DND-41 (cell line): Measurements from ENCODE around the gene KIF17.

Experiments used
- ATAC-seq: fragments of 200-7000 bp; cut with Tn5 transposase; 3 replicates; pipeline ENCODE4 v1.9.1; 2021; ENCODE audit warnings: low read depth; ENCODE audit not compliant: insufficient read depth
- DNase-seq: peaks from one replicate; pipeline ENCODE4 v3.0.0-alpha.2; 2020
- H2AFZ ChIP-seq: 2 replicates; pipeline ENCODE4 v1.6.0; 2012; ENCODE audit warnings: low read depth, low read length
- H3K27ac ChIP-seq: 2 replicates; pipeline ENCODE4 v1.5.1; 2012; ENCODE audit warnings: low read length, inconsistent platforms
- H3K27me3 ChIP-seq: fragments of 200-600 bp; sonication (generic); 2 replicates; pipeline ENCODE4 v1.6.0; 2012; ENCODE audit warnings: low read length, mild to moderate bottlenecking, inconsistent platforms; ENCODE audit not compliant: insufficient read depth, poor library complexity
- H3K36me3 ChIP-seq: 2 replicates; pipeline ENCODE4 v1.5.1; 2012; ENCODE audit warnings: low read length, inconsistent platforms; ENCODE audit not compliant: insufficient read depth
- H3K4me1 ChIP-seq: 2 replicates; pipeline ENCODE4 v1.5.1; 2012; ENCODE audit warnings: mild to moderate bottlenecking, low read length; ENCODE audit not compliant: insufficient read depth
- H3K4me2 ChIP-seq: 2 replicates; pipeline ENCODE4 v1.6.0; 2012; ENCODE audit warnings: mild to moderate bottlenecking, moderate library complexity, low read length, inconsistent platforms; ENCODE audit not compliant: insufficient read depth
- H3K4me3 ChIP-seq, 2 experiments: fragments of 200-600 bp in 1 of 2; shearing (Covaris generic) in 1 of 2; 2 replicates each; pipeline ENCODE4 v1.5.1; 2012 to 2016; ENCODE audit warnings: inconsistent platforms in 2 of 2, low read length in 2 of 2, mild to moderate bottlenecking in 2 of 2, low read depth in 1 of 2, moderate library complexity in 1 of 2
- H3K79me2 ChIP-seq: 2 replicates; pipeline ENCODE4 v1.6.0; 2012; ENCODE audit warnings: low read length, inconsistent platforms; ENCODE audit not compliant: insufficient read depth
- H3K9ac ChIP-seq: 2 replicates; pipeline ENCODE4 v1.6.0; 2012; ENCODE audit warnings: low read depth, mild to moderate bottlenecking, inconsistent platforms, low read length, moderate library complexity
- H3K9me3 ChIP-seq: 2 replicates; pipeline ENCODE4 v1.5.1; 2012; ENCODE audit warnings: low read length, moderate library complexity, mild to moderate bottlenecking, inconsistent platforms; ENCODE audit not compliant: insufficient read depth, severe bottlenecking
- H4K20me1 ChIP-seq: 2 replicates; pipeline ENCODE4 v1.6.0; 2012; ENCODE audit warnings: low read length; ENCODE audit not compliant: insufficient read depth
- CTCF ChIP-seq: IDR thresholded peaks from 2 replicates; pipeline ENCODE4 v1.5.1; 2012; ENCODE audit warnings: borderline replicate concordance, low read length, moderate library complexity, mild to moderate bottlenecking; ENCODE audit not compliant: poor library complexity, severe bottlenecking; ENCODE audit errors: extremely low read depth
- EZH2 ChIP-seq: IDR thresholded peaks from 3 replicates; pipeline ENCODE4 v1.6.1; 2012; ENCODE audit warnings: borderline replicate concordance, low read depth, mild to moderate bottlenecking, moderate library complexity, low read length, inconsistent platforms; ENCODE audit not compliant: severe bottlenecking

The KIF17 gene

GRCh38 chr1:20691872-20692271, 25.9 kb downstream of the KIF17 start:
- ATAC-seq (no peak), DNase-seq (no peak)
- TF ChIP-seq CTCF (no peak), EZH2 (no peak)
- H3K4me3 ChIP-seq: no peak overlapping the region
- H3K9ac ChIP-seq: no peak overlapping the region
- peaks cover 11% of the 10 kb centered on the region for H3K4me1 ChIP-seq
- H3K79me2 ChIP-seq: no peaks in the 10 kb centered on the region
- H3K27me3 ChIP-seq: no peaks in the 10 kb centered on the region
- no peaks in the 10 kb centered on the region for H3K36me3 ChIP-seq
- no peak overlapping the region for H2AFZ ChIP-seq
- H3K4me2 ChIP-seq: no peak overlapping the region
- H4K20me1 ChIP-seq: no peaks in the 10 kb centered on the region
- H3K9me3 ChIP-seq: no peaks in the 10 kb centered on the region
- no peak overlapping the region for H3K27ac ChIP-seq

- Histone ChIP-seq H3K79me2 (no peaks in the 10 kb centered on the region), H3K9ac (no peak overlapping the region), H3K4me2 (no peak overlapping the region), H3K36me3 (no peaks in the 10 kb centered on the region), H2AFZ (no peak overlapping the region), H3K27me3 (no peaks in the 10 kb centered on the region), H3K27ac (no peak overlapping the region), H4K20me1 (no peaks in the 10 kb centered on the region), H3K4me3 (no peak overlapping the region), H3K4me1 (no peaks in the 10 kb centered on the region), H3K9me3 (no peaks in the 10 kb centered on the region)
- no peak for ATAC-seq
- no peak for DNase-seq
- TF ChIP-seq EZH2: no peak
- TF ChIP-seq CTCF: no peak
Measured at GRCh38 chr1:20689645-20690056, 28.2 kb downstream of the KIF17 start.

GRCh38 chr1:20686883-20687725, 30.7 kb downstream of the KIF17 start:
- H3K36me3 ChIP-seq: no peaks in the 10 kb centered on the region

More at GRCh38 chr1:20686883-20687725, 30.7 kb downstream of the KIF17 start:
- Histone ChIP-seq H3K4me3 (no peak overlapping the region), H3K4me2 (no peak overlapping the region), H3K27me3 (no peaks in the 10 kb centered on the region), H4K20me1 (no peaks in the 10 kb centered on the region), H3K9ac (no peak overlapping the region), H3K4me1 (no peaks in the 10 kb centered on the region), H2AFZ (no peak overlapping the region), H3K27ac (no peak overlapping the region), H3K9me3 (no peaks in the 10 kb centered on the region), H3K79me2 (no peaks in the 10 kb centered on the region)
- DNase-seq (no peak), ATAC-seq (no peak)
- TF ChIP-seq EZH2 (no peak), CTCF (no peak)
